Suprapubic skin (tissue), 4 donors: Measurements from ENCODE around the gene NPSR1.

ENCODE experiments used
- EP300 ChIP-seq: sonication (generic); formaldehyde crosslinking; IDR thresholded peaks from one replicate; pipeline ENCODE4 v1.6.1; 2017; ENCODE audit warnings: antibody characterized with exemption
- POLR2A ChIP-seq, 2 donors: fragments of 450-650 bp; IDR thresholded peaks; one replicate each; pipeline ENCODE4 v1.6.1; 2017; ENCODE audit warnings: antibody characterized with exemption in 2 of 2, mild to moderate bottlenecking in 2 of 2, moderate library complexity in 2 of 2
- POLR2AphosphoS5 ChIP-seq, 3 donors: sonication (generic); formaldehyde crosslinking; IDR thresholded peaks; one replicate each; pipeline ENCODE4 v1.6.1; 2017; ENCODE audit warnings: antibody characterized with exemption in 3 of 3
- TF ChIP-seq, protein P1 (sequence below), 2 donors: fragments of 200-600 bp in 1 of 2; fragments of 450-650 bp in 1 of 2; sonication (generic) in 1 of 2; IDR thresholded peaks; one replicate each; pipeline ENCODE4 v1.5.1; 2016 to 2019; ENCODE audit warnings: antibody characterized with exemption in 2 of 2, mild to moderate bottlenecking in 1 of 2, moderate library complexity in 1 of 2

DNA sequence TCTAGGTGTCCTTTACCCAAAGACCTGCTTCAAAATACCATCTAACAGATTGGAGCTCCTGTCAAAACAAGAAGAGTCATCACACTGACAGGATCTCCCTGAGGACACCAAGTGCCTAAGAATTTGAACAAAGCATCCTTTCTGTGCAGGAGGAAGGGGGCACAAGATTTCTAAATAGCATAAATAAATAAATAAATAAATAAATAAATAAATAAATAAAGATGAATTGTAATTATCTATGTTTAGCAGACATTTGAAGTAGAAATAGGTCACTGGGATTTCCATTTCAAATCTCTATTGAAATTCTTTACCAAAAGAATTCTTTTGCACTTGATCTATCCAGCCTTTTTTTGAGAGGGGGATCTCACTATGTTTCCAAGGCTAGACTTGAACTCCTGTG lies 65.3 kb downstream of the NPSR1 start:
- TF ChIP-seq, protein P1, sequence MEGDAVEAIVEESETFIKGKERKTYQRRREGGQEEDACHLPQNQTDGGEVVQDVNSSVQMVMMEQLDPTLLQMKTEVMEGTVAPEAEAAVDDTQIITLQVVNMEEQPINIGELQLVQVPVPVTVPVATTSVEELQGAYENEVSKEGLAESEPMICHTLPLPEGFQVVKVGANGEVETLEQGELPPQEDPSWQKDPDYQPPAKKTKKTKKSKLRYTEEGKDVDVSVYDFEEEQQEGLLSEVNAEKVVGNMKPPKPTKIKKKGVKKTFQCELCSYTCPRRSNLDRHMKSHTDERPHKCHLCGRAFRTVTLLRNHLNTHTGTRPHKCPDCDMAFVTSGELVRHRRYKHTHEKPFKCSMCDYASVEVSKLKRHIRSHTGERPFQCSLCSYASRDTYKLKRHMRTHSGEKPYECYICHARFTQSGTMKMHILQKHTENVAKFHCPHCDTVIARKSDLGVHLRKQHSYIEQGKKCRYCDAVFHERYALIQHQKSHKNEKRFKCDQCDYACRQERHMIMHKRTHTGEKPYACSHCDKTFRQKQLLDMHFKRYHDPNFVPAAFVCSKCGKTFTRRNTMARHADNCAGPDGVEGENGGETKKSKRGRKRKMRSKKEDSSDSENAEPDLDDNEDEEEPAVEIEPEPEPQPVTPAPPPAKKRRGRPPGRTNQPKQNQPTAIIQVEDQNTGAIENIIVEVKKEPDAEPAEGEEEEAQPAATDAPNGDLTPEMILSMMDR (IDR thresholded peaks at IDR 0.05), result no peak
- TF ChIP-seq POLR2A (IDR thresholded peaks at IDR 0.05), result no peak
- no peak for TF ChIP-seq EP300
- TF ChIP-seq POLR2AphosphoS5 (IDR thresholded peaks at IDR 0.05), result no peak
